CD14-positive monocyte (primary cell): Measurements from ENCODE around the gene CECR2. TPM values are rescaled to one million over a fixed set of nuclear protein-coding genes. Genes with fewer than 3 reads are reported as not detected.

ENCODE experiments used
- DNase-seq, 3 donors: peaks; one replicate each; pipeline ENCODE4 v3.0.0-alpha.2; 2011 to 2022
- H2AFZ ChIP-seq: 2 replicates; pipeline ENCODE4 v1.6.0; 2012; ENCODE audit warnings: mild to moderate bottlenecking, low read depth, low read length, inconsistent platforms; ENCODE audit not compliant: insufficient read depth, poor library complexity, severe bottlenecking
- H3K27ac ChIP-seq, 2 donors: 1 replicate in 1 of 2; 2 replicates in 1 of 2; pipeline ENCODE4 v1.5.1; 2012 to 2013; ENCODE audit warnings: low read length in 2 of 2, control low read depth in 1 of 2, inconsistent platforms in 1 of 2, low read depth in 1 of 2, mild to moderate bottlenecking in 1 of 2
- H3K27me3 ChIP-seq, 2 donors: one replicate each; pipeline versions ENCODE4 v1.6.0 to v1.6.1; 2011 to 2013; ENCODE audit warnings: low read length in 2 of 2; ENCODE audit not compliant: control insufficient read depth in 2 of 2, insufficient read depth in 2 of 2
- H3K36me3 ChIP-seq, 2 donors: replicated peaks in 1 of 2; 1 replicate in 1 of 2; 2 replicates in 1 of 2; pipeline versions ENCODE4 v1.5.1 to v1.6.1; 2012 to 2013; ENCODE audit warnings: low read length in 2 of 2, control low read depth in 1 of 2, inconsistent platforms in 1 of 2, mild to moderate bottlenecking in 1 of 2; ENCODE audit not compliant: insufficient read depth in 2 of 2, control insufficient read depth in 1 of 2
- H3K4me1 ChIP-seq, 2 donors: 1 replicate in 1 of 2; 2 replicates in 1 of 2; pipeline versions ENCODE4 v1.5.1 to v1.6.1; 2012 to 2013; ENCODE audit warnings: low read length in 2 of 2, control low read depth in 1 of 2, inconsistent platforms in 1 of 2, mild to moderate bottlenecking in 1 of 2, moderate library complexity in 1 of 2; ENCODE audit not compliant: insufficient read depth in 2 of 2, control insufficient read depth in 1 of 2
- H3K4me2 ChIP-seq: replicated peaks from 2 replicates; pipeline ENCODE3; 2012; ENCODE audit warnings: low read length, moderate library complexity, mild to moderate bottlenecking; ENCODE audit not compliant: poor library complexity, severe bottlenecking; ENCODE audit errors: extremely low read depth
- H3K4me3 ChIP-seq, 3 experiments: fragments of 200-600 bp in 1 of 3; sonication (generic) in 1 of 3; replicated peaks in 1 of 3; 1 replicate in 2 of 3; 2 replicates in 1 of 3; pipeline ENCODE4 v1.5.1; 2011 to 2013; ENCODE audit warnings: low read length in 3 of 3, mild to moderate bottlenecking in 3 of 3, control low read depth in 2 of 3, low read depth in 2 of 3, inconsistent platforms in 1 of 3, moderate library complexity in 1 of 3
- H3K79me2 ChIP-seq: 2 replicates; pipeline ENCODE4 v1.6.0; 2012; ENCODE audit warnings: mild to moderate bottlenecking, control low read depth, inconsistent platforms, low read length, moderate library complexity; ENCODE audit not compliant: insufficient read depth
- H3K9ac ChIP-seq: 2 replicates; pipeline ENCODE4 v1.6.0; 2017; ENCODE audit warnings: low read length, mild to moderate bottlenecking; ENCODE audit not compliant: insufficient read depth, poor library complexity, severe bottlenecking
- H3K9me3 ChIP-seq, 2 donors: replicated peaks in 1 of 2; 1 replicate in 1 of 2; 2 replicates in 1 of 2; pipeline versions ENCODE4 v1.5.1 to v1.6.1; 2012 to 2013; ENCODE audit warnings: low read length in 2 of 2, control low read depth in 1 of 2; ENCODE audit not compliant: control insufficient read depth in 1 of 2, insufficient read depth in 1 of 2
- H4K20me1 ChIP-seq: 2 replicates; pipeline ENCODE4 v1.6.0; 2012; ENCODE audit warnings: mild to moderate bottlenecking, low read length, control low read depth, moderate library complexity; ENCODE audit not compliant: insufficient read depth
- H3K27ac Mint-ChIP-seq, 7 donors: one replicate each; pipeline ENCODE4 v1.8.0; 2020; ENCODE audit warnings: mild to moderate bottlenecking in 7 of 7, mixed read lengths in 7 of 7, moderate library complexity in 6 of 7, inconsistent platforms in 2 of 7
- H3K27me3 Mint-ChIP-seq, 3 donors: one replicate each; pipeline ENCODE4 v1.8.0; 2021 to 2022; ENCODE audit warnings: low read depth in 3 of 3, mild to moderate bottlenecking in 3 of 3, mixed read lengths in 3 of 3, moderate library complexity in 3 of 3, inconsistent platforms in 1 of 3
- H3K36me3 Mint-ChIP-seq, 2 donors: one replicate each; pipeline ENCODE4 v1.8.0; 2020; ENCODE audit warnings: mixed read lengths in 2 of 2, inconsistent platforms in 1 of 2, mild to moderate bottlenecking in 1 of 2
- H3K4me1 Mint-ChIP-seq: one replicate; pipeline ENCODE4 v1.8.0; 2020; ENCODE audit warnings: mild to moderate bottlenecking, mixed read lengths
- H3K4me3 Mint-ChIP-seq, 2 donors: one replicate each; pipeline ENCODE4 v1.8.0; 2020; ENCODE audit warnings: mild to moderate bottlenecking in 2 of 2, mixed read lengths in 2 of 2, moderate library complexity in 1 of 2
- H3K9me3 Mint-ChIP-seq, 7 donors: one replicate each; pipeline ENCODE4 v1.8.0; 2020 to 2022; ENCODE audit warnings: mixed read lengths in 7 of 7, mild to moderate bottlenecking in 6 of 7, moderate library complexity in 6 of 7, inconsistent platforms in 2 of 7
- CTCF ChIP-seq: fragments of 200-600 bp; IDR thresholded peaks from one replicate; pipeline ENCODE4 v1.8.0; 2022; ENCODE audit warnings: antibody characterized with exemption, mild to moderate bottlenecking
- WGBS: methylation state at CpG from one replicate; pipeline ENCODE4 v1.1.5; 2013; ENCODE audit warnings: missing lambda C conversion rate; ENCODE audit not compliant: insufficient coverage; 5-methylcytosine and 5-hydroxymethylcytosine counted together
- intact Hi-C, 2 donors: fragments of 100-400 bp; cut with micrococcal nuclease; formaldehyde crosslinking; loops; one replicate each; pipeline versions ENCODE4 v1.15.0 to v1.15.1; 2023
- polyA plus RNA-seq, 3 donors: library from polyadenylated mRNA; depleted of rRNA in 1 of 3; unstranded in 2 of 3; stranded (reverse) in 1 of 3; fragments of 300-500 nt in 2 of 3; fragments of >200 nt in 1 of 3; fragmentation: Illumina TruSeq in 2 of 3; gene quantifications; 1 replicate in 2 of 3; 2 replicates in 1 of 3; pipeline ENCODE4 v1.2.3, GENCODE V29; 2012 to 2021

The CECR2 gene
- polyA plus RNA-seq, 3 donors = 0.02 to 0.29 (median 0.24) TPM

DNA sequence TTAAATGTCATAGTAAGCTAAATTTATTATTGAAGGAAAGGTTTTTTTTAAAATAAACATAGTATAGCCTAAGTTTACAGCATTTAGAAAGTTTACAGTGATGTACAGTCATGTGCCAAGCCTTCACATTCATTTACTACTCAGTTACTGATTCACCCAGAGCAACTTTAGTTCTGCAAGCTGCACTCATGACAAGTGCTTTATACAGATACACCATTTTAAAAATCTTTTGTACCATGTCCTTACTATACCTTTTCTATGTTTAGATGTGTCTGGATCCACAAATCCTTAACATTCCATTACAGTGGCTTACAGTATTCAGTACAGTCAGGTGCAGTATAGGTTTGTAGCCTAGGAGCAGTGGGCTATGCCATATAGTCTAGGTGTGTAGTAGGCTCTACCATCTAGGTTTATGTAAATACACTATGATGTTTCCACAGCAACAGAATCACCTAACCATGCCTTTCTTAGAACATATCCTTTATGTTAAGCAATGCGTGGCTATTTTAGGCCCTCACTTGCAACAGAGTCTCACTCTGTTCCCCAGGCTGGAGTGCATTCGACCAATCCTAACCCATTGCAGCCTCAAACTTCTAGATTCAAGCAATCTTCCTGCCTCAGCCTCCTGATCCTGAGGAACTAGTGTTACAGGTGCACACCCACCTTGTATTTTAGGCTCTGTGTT is 114.6 kb downstream of the CECR2 start:
- H3K9ac ChIP-seq = no peak overlapping the region
- peak overlapping the region; percentile 22 for H2AFZ ChIP-seq
- no peaks in the 10 kb centered on the region for H3K9me3 ChIP-seq
- peaks cover 14 to 18% of the 10 kb centered on the region in 2 donors for H3K4me1 ChIP-seq
- no peaks in the 10 kb centered on the region for H4K20me1 ChIP-seq
- no peaks in the 10 kb centered on the region for H3K27me3 ChIP-seq
- intact Hi-C loops = no loop called here
- no peaks in the 10 kb centered on the region for H3K36me3 ChIP-seq
- H3K27ac Mint-ChIP-seq = peak overlapping the region in 6 of 7 donors; percentile 38 to 74 (median 54)
- H3K27me3 Mint-ChIP-seq = peaks cover 0 to 3% (median 2%) of the 10 kb centered on the region in 3 donors
- no peaks in the 10 kb centered on the region for H3K79me2 ChIP-seq
- H3K4me2 ChIP-seq = no peak overlapping the region
- H3K9me3 Mint-ChIP-seq = peaks cover 0 to 2% (median 0%) of the 10 kb centered on the region in 7 donors
- H3K4me1 Mint-ChIP-seq = peaks cover 17% of the 10 kb centered on the region
- no peak for TF ChIP-seq CTCF
- H3K36me3 Mint-ChIP-seq = peaks cover 0 to 1% of the 10 kb centered on the region in 2 donors
- DNase-seq = peak; percentile 33 to 48 (median 35)
- no peak overlapping the region for H3K4me3 ChIP-seq
- WGBS = 11% methylated on average over 2 of the region's 2 CpGs
- H3K27ac ChIP-seq = peak overlapping the region in 1 of 2 donors; percentile 55
- no peak overlapping the region for H3K4me3 Mint-ChIP-seq

DNA sequence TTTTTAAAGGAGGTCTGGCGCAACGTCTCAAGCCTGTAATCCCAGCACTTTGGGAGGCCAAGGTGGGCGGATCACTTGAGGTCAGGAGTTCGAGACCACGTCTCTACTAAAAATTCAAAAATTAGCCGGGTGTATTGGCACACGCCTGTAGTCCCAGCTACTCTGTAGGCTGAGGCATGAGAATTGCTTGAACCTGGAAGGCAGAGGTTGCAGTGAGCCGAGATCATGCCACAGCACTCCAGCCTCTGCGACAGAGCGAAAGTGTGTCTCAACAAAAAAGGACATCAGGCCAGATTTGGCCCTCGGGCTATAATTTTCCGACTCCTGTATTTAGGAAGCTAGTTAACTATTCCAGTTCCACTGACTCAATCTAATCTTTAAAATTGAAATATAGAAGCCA is 115.3 kb downstream of the CECR2 start:
- Histone ChIP-seq H3K79me2 (no peaks in the 10 kb centered on the region), H3K4me1 (peaks cover 14 to 18% of the 10 kb centered on the region in 2 donors), H3K9me3 (no peaks in the 10 kb centered on the region), H3K4me3 (no peak overlapping the region), H3K36me3 (no peaks in the 10 kb centered on the region), H4K20me1 (no peaks in the 10 kb centered on the region), H2AFZ (no peak overlapping the region), H3K27ac (peak overlapping the region in 1 of 2 donors; percentile 0), H3K27me3 (no peaks in the 10 kb centered on the region), H3K4me2 (no peak overlapping the region), H3K9ac (no peak overlapping the region)
- peaks cover 0 to 1% of the 10 kb centered on the region in 2 donors for H3K36me3 Mint-ChIP-seq
- intact Hi-C loops = no loop called here
- peaks cover 18% of the 10 kb centered on the region for H3K4me1 Mint-ChIP-seq
- H3K9me3 Mint-ChIP-seq = peaks cover 0 to 2% (median 0%) of the 10 kb centered on the region in 7 donors
- H3K27me3 Mint-ChIP-seq = peaks cover 0 to 3% (median 2%) of the 10 kb centered on the region in 3 donors
- peak overlapping the region in 5 of 7 donors; percentile 41 to 80 (median 63) for H3K27ac Mint-ChIP-seq
- no peak overlapping the region for H3K4me3 Mint-ChIP-seq
- DNase-seq = no peak
- WGBS = 83% methylated on average over 8 of the region's 12 CpGs
- no peak for TF ChIP-seq CTCF
